HFF-Myc (cell line): ENCODE measurements around the gene SPO11.

ENCODE experiments used
- DNase-seq: peaks from one replicate; pipeline ENCODE4 v3.0.0-alpha.2; 2011; ENCODE audit warnings: low read depth; ENCODE audit errors: extremely low read depth
- H3K4me3 ChIP-seq: replicated peaks from 2 replicates; pipeline ENCODE4 v1.5.1; 2011; ENCODE audit warnings: low read depth, mild to moderate bottlenecking, control low read depth, low read length
- CTCF ChIP-seq: IDR thresholded peaks from 2 replicates; pipeline ENCODE4 v1.5.1; 2012; ENCODE audit warnings: mild to moderate bottlenecking, low read depth, low read length, control low read depth; ENCODE audit errors: missing control alignments

The SPO11 gene

GRCh38 chr20:57381596-57382503 is 52.2 kb downstream of the SPO11 start:
- H3K4me3 ChIP-seq: no peak overlapping the region
- TF ChIP-seq CTCF: peak; percentile 95
- peak; percentile 42 for DNase-seq

GRCh38 chr20:57382516-57382915 is 52.9 kb downstream of the SPO11 start:
- TF ChIP-seq CTCF: no peak
- no peak overlapping the region for H3K4me3 ChIP-seq
- DNase-seq: no peak

- no peak for DNase-seq
- H3K4me3 ChIP-seq: no peak overlapping the region
- TF ChIP-seq CTCF: no peak
Measured at GRCh38 chr20:57383447-57384347, 54.1 kb downstream of the SPO11 start.

DNA sequence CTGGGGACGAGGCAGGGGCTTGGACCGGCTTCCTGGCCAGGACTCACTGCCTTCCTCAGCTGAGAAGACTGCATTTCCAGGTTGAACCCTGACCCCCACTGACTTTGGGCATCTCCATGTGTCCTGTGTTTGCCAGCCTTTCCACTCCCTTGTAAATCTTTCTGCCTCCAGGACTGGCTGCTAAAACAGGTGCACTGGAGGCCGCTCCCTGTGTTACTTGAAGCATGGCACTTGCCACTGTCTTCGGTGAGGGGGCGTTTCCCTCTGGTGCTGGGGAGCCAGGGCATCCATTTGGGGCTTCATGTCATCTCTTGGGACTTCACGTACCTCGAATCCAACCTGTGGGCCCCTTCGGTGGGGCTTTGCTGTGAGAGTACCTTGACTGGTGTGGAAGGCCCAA is 54.9 kb downstream of the SPO11 start:
- TF ChIP-seq CTCF: no peak
- DNase-seq: no peak
- no peak overlapping the region for H3K4me3 ChIP-seq

DNA sequence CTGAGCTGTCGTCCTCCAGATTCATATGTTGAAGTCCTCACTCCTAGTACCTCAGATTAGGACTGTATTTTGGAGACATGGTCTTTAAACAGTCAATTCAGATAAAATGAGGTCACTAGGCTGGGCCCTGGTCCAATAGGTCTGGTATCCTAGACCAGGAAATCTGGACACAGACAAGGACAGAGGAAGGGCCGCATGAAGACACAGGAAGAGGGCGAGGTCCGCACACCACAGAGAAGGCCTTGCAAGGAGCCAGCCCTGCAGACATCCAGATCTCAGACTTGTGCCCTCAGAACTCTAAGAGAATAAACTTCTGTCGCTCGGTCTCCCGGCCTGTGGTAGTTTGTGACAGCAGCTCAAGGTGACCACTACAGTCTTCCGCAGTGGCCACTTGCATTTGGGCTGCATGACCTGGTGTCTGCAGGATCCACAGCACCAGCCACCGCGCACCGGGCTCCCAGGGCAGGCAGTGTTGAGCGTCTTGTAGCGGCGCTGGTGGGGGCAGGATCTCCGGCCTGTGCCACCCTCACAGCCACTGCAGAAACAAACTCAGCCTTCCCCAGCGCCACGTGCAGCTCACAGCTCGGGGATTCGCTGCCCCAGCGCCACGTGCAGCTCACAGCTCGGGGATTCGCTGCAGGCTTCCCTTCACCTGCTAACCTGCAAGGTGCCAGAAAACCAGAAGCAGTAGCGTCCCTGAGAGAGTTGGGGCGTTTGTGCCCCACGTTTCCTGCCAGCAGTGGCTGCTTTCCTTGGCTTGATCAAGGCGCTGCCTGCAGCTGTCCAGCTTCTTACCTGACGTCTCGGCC is 55.6 kb downstream of the SPO11 start:
- no peak for DNase-seq
- no peak for TF ChIP-seq CTCF
- H3K4me3 ChIP-seq: no peak overlapping the region

GRCh38 chr20:57385940-57386339 is 56.3 kb downstream of the SPO11 start:
- TF ChIP-seq CTCF: no peak
- DNase-seq: no peak
- H3K4me3 ChIP-seq: no peak overlapping the region
